Endothelial cell of umbilical vein (primary cell): ENCODE results near the gene CCDC82.

Experiments used
- EZH2 ChIP-seq: IDR thresholded peaks from 2 replicates; pipeline ENCODE4 v1.6.1; 2012; ENCODE audit warnings: borderline replicate concordance, low read depth, mild to moderate bottlenecking, moderate library complexity, low read length, inconsistent platforms; ENCODE audit not compliant: severe bottlenecking
- JUN ChIP-seq: IDR thresholded peaks from 2 replicates; pipeline ENCODE4 v1.6.1; 2011; ENCODE audit warnings: borderline replicate concordance, low read depth; ENCODE audit not compliant: insufficient read length, insufficient read depth
- MYC ChIP-seq: IDR thresholded peaks from one replicate; pipeline ENCODE4 v1.6.1; 2011; ENCODE audit warnings: mild to moderate bottlenecking, low read depth, low read length
- POLR2A ChIP-seq: IDR thresholded peaks from 2 replicates; pipeline ENCODE4 v1.6.1; 2012; ENCODE audit warnings: low read depth, mild to moderate bottlenecking, control low read depth, low read length
- POLR2AphosphoS5 ChIP-seq: IDR thresholded peaks from 2 replicates; pipeline ENCODE4 v1.6.1; 2012; ENCODE audit warnings: low read depth, mild to moderate bottlenecking, control low read depth, low read length, moderate library complexity; ENCODE audit not compliant: insufficient read depth
- TF ChIP-seq, protein P1 (sequence below), 2 donors: IDR thresholded peaks; 1 replicate in 1 of 2; 2 replicates in 1 of 2; pipeline ENCODE4 v1.5.1; 2011; ENCODE audit warnings: low read length in 2 of 2, mild to moderate bottlenecking in 2 of 2, moderate library complexity in 2 of 2, control low read depth in 1 of 2, inconsistent platforms in 1 of 2, low read depth in 1 of 2; ENCODE audit not compliant: insufficient read depth in 1 of 2; ENCODE audit errors: extremely low read depth in 1 of 2
- TF ChIP-seq, protein P2 (sequence below): IDR thresholded peaks from 2 replicates; pipeline ENCODE4 v1.6.1; 2011; ENCODE audit not compliant: insufficient read depth, insufficient read length

DNA sequence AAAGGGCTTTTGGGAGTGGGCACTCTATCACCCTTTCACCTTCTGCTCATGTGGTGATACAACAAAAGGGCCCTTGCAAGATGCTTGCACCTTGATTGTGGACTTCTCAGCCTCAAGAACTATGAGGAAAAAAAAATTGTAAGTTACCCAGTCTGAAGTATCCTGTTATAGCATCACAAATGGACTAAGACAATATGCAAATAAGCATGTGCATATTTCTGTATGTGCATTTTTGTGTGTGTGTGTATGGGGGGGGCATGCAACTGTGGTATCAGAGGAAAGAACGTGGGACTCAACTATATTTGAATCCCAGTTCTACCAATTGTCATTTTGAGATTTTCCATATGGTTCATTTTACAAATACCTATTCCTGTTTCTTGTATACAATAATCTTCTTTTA is 11.0 kb upstream of the CCDC82 start:
- TF ChIP-seq, protein P1, sequence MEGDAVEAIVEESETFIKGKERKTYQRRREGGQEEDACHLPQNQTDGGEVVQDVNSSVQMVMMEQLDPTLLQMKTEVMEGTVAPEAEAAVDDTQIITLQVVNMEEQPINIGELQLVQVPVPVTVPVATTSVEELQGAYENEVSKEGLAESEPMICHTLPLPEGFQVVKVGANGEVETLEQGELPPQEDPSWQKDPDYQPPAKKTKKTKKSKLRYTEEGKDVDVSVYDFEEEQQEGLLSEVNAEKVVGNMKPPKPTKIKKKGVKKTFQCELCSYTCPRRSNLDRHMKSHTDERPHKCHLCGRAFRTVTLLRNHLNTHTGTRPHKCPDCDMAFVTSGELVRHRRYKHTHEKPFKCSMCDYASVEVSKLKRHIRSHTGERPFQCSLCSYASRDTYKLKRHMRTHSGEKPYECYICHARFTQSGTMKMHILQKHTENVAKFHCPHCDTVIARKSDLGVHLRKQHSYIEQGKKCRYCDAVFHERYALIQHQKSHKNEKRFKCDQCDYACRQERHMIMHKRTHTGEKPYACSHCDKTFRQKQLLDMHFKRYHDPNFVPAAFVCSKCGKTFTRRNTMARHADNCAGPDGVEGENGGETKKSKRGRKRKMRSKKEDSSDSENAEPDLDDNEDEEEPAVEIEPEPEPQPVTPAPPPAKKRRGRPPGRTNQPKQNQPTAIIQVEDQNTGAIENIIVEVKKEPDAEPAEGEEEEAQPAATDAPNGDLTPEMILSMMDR (IDR thresholded peaks at IDR 0.05; ENCODE audit: extremely low read depth in 1 of 2, insufficient read depth in 1 of 2, low read depth in 1 of 2, low read length in 2 of 2): no peak
- TF ChIP-seq POLR2AphosphoS5: no peak
- no peak for TF ChIP-seq EZH2
- no peak for TF ChIP-seq POLR2A
- TF ChIP-seq, protein P2, sequence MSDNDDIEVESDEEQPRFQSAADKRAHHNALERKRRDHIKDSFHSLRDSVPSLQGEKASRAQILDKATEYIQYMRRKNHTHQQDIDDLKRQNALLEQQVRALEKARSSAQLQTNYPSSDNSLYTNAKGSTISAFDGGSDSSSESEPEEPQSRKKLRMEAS: no peak
- no peak for TF ChIP-seq MYC
- no peak for TF ChIP-seq JUN
